Measurements from ENCODE around the gene HSPA1B. TPM values are rescaled to one million over a fixed set of nuclear protein-coding genes. Genes with fewer than 3 reads are reported as not detected.
A peak's percentile ranks its signal among the peaks of the same experiment; 100 is the strongest.

The HSPA1B gene
- total RNA-seq, 1 experiment from 2014 or later: 85.1 TPM

DNA sequence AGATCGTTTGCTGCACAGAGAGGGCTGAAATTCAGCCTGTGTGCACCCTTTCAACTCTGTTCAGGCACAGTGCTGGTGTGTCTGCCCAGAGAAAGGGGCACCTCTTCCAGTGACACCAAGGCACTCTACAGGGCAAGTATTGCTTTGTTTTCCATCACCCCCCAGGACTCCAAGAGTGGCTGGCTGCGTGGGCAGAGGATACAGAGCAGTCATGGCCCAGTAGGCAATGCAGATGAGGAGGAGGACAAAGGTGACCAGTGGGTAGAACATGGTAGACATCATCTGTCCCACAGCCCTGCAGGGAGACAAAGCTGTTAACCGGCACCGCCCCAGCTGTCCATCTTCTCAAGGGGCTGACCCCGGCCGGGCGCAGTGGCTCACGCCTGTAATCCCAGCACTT is 41.8 kb downstream of the HSPA1B start:
- H3K27me3 ChIP-seq (ENCODE audit: insufficient read depth, low read length): no peaks in the 10 kb centered on the region
- H2BK5ac ChIP-seq (ENCODE audit: insufficient read length, low read length): no peak overlapping the region
- H3T11ph ChIP-seq (ENCODE audit: low read length): no peak overlapping the region
- H2BK15ac ChIP-seq (ENCODE audit: low read depth, low read length): no peak overlapping the region
- no peak overlapping the region for H2AFZ ChIP-seq (ENCODE audit: low read length)
- no peaks in the 10 kb centered on the region for H3K23me2 ChIP-seq (ENCODE audit: insufficient read length, low read depth, low read length, poor library complexity, severe bottlenecking)
- H3K79me2 ChIP-seq (ENCODE audit: insufficient read depth, low read length): no peaks in the 10 kb centered on the region
- no peak overlapping the region for H2BK120ac ChIP-seq (ENCODE audit: low read depth, low read length, poor library complexity, severe bottlenecking)
- H3K4me2 ChIP-seq (ENCODE audit: insufficient read depth, insufficient read length, low read length): no peak overlapping the region
- no peaks in the 10 kb centered on the region for H3K9me3 Mint-ChIP-seq
- no peak overlapping the region for H2AK5ac ChIP-seq (ENCODE audit: insufficient read length, low read length)
- no peaks in the 10 kb centered on the region for H3K27me3 Mint-ChIP-seq (ENCODE audit: low read depth)
- no peak overlapping the region for H3K56ac ChIP-seq (ENCODE audit: insufficient read length, low read depth, low read length)
- H3K27ac ChIP-seq (ENCODE audit: insufficient read length, low read depth, low read length): no peak overlapping the region
- H3K18ac ChIP-seq (ENCODE audit: insufficient read length, low read depth, low read length): no peak overlapping the region
- H4K91ac ChIP-seq (ENCODE audit: insufficient read length, low read depth, low read length): no peak overlapping the region
- H3K79me1 ChIP-seq (ENCODE audit: insufficient read depth, low read depth, low read length, poor library complexity, severe bottlenecking): no peaks in the 10 kb centered on the region
- no peak overlapping the region for H3K23ac ChIP-seq (ENCODE audit: insufficient read length, low read depth, low read length)
- TF ChIP-seq, protein P1, sequence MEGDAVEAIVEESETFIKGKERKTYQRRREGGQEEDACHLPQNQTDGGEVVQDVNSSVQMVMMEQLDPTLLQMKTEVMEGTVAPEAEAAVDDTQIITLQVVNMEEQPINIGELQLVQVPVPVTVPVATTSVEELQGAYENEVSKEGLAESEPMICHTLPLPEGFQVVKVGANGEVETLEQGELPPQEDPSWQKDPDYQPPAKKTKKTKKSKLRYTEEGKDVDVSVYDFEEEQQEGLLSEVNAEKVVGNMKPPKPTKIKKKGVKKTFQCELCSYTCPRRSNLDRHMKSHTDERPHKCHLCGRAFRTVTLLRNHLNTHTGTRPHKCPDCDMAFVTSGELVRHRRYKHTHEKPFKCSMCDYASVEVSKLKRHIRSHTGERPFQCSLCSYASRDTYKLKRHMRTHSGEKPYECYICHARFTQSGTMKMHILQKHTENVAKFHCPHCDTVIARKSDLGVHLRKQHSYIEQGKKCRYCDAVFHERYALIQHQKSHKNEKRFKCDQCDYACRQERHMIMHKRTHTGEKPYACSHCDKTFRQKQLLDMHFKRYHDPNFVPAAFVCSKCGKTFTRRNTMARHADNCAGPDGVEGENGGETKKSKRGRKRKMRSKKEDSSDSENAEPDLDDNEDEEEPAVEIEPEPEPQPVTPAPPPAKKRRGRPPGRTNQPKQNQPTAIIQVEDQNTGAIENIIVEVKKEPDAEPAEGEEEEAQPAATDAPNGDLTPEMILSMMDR (conservative IDR thresholded peaks at IDR 0.05): no peak
- H3K4ac ChIP-seq (ENCODE audit: low read depth, low read length): no peak overlapping the region
- H2BK12ac ChIP-seq (ENCODE audit: insufficient read length, low read depth, low read length): no peak overlapping the region
- no peak overlapping the region for H2BK20ac ChIP-seq (ENCODE audit: low read depth, low read length, poor library complexity, severe bottlenecking)
- no CpG with 5 or more reads among the region's 8 CpGs for WGBS (ENCODE audit: extremely low coverage, insufficient read length, low lambda C conversion rate)
- no peak overlapping the region for H3K14ac ChIP-seq (ENCODE audit: insufficient read depth, low read length)
- H3K9me3 ChIP-seq (ENCODE audit: control insufficient read depth, low read depth, low read length): no peaks in the 10 kb centered on the region
- no peak overlapping the region for H4K5ac ChIP-seq (ENCODE audit: insufficient read length, low read depth, low read length)
- H3K4me1 ChIP-seq (ENCODE audit: insufficient read depth, low read length): peaks cover 3% of the 10 kb centered on the region; the same call in 1 of the 2 replicates
- no peak overlapping the region for H3K9ac ChIP-seq (ENCODE audit: extremely low read depth, insufficient read length, low read length)
- no peak for DNase-seq
- peaks cover 13 to 37% of the 10 kb centered on the region in 2 experiments for H3K4me1 Mint-ChIP-seq
- peak overlapping the region in 1 of 3 experiments; percentile 48; a peak in 1 of 7 replicates for H3K27ac Mint-ChIP-seq
- no peaks in the 10 kb centered on the region for H3K36me3 Mint-ChIP-seq (ENCODE audit: insufficient read depth in 1 of 3, low read depth in 3 of 3)
- no peak overlapping the region for H4K8ac ChIP-seq (replicated peaks; ENCODE audit: insufficient read length, low read depth, low read length)
- no peak overlapping the region for H3K4me3 Mint-ChIP-seq
- no peaks in the 10 kb centered on the region for H4K20me1 ChIP-seq (ENCODE audit: control insufficient read depth, insufficient read depth, insufficient read length)

All from H9 (cell line).